GM10248 (cell line): ENCODE data around the gene GALNS.

ENCODE experiments used
- CTCF ChIA-PET: fragments of 300-600 bp; sonication (Branson Sonifier 250); formaldehyde crosslinking; extraction: SDS; loops from one replicate; lab custom pipeline; 2021; ENCODE audit warnings: antibody characterized with exemption; lab: Yijun Ruan, JAX
- POLR2A ChIA-PET: fragments of 350-650 bp; sonication (Branson Sonifier 250); formaldehyde crosslinking; extraction: SDS; loops from one replicate; lab custom pipeline; 2020; ENCODE audit warnings: antibody characterized with exemption; lab: Yijun Ruan, JAX
- DNase-seq: peaks from one replicate; pipeline ENCODE4 v3.0.0; 2012; ENCODE audit errors: extremely low spot score
- CTCF ChIP-seq: IDR thresholded peaks from 2 replicates; pipeline ENCODE4 v1.5.1; 2012; ENCODE audit warnings: mild to moderate bottlenecking, low read depth; ENCODE audit errors: extremely low read depth, missing control alignments, control extremely low read depth

The GALNS gene

GRCh38 chr16:88843256-88843655 lies 13.5 kb downstream of the GALNS start:
- CTCF ChIA-PET = no interaction called here
- POLR2A ChIA-PET = no interaction called here

GRCh38 chr16:88842806-88843205 lies 13.9 kb downstream of the GALNS start:
- no peak for TF ChIP-seq CTCF
- no peak for DNase-seq
- ChIA-PET POLR2A (no interaction called here), CTCF (no interaction called here)

More at GRCh38 chr16:88843256-88843655, 13.5 kb downstream of the GALNS start:
- DNase-seq = no peak
- no peak for TF ChIP-seq CTCF

- no peak for TF ChIP-seq CTCF
- CTCF ChIA-PET = no interaction called here
- no peak for DNase-seq
- POLR2A ChIA-PET = no interaction called here
Measured at GRCh38 chr16:88842308-88842756, 14.4 kb downstream of the GALNS start.

- CTCF ChIA-PET = interaction anchor here (0.8 kb wide), 1 partner anchor 325 kb away, joined by 3 read pairs; no protein-coding TSS in a partner anchor
Measured at GRCh38 chr16:88841521-88842307, 15.0 kb downstream of the GALNS start.

GRCh38 chr16:88840600-88841215 lies 16.0 kb downstream of the GALNS start:
- no peak for DNase-seq
- ChIA-PET POLR2A (no interaction called here), CTCF (interaction anchor here (0.8 to 2.0 kb wide), 4 partner anchors 10 to 326 kb away, joined by 3 to 8 read pairs (median 4); no protein-coding TSS in a partner anchor)
- TF ChIP-seq CTCF = no peak

More at GRCh38 chr16:88841521-88842307, 15.0 kb downstream of the GALNS start:
- no peak for TF ChIP-seq CTCF
- POLR2A ChIA-PET = no interaction called here
- DNase-seq = no peak

GRCh38 chr16:88839745-88840599 lies 16.8 kb downstream of the GALNS start:
- no peak for DNase-seq
- no peak for TF ChIP-seq CTCF
- ChIA-PET POLR2A (no interaction called here), CTCF (interaction anchor here (1.1 to 2.0 kb wide), 4 partner anchors 11 to 103 kb away, joined by 3 to 8 read pairs (median 4); no protein-coding TSS in a partner anchor)
